Measurements from ENCODE around the gene SKIC8.

- no peak for TF ChIP-seq CTCF (IDR thresholded peaks at IDR 0.05; ENCODE audit: low read length)
- no peak for TF ChIP-seq EZH2 (IDR thresholded peaks at IDR 0.05; ENCODE audit: borderline replicate concordance, low read length)
Measured at GRCh38 chr15:78322724-78323521, 23.5 kb upstream of the SKIC8 start.

All from OCI-LY1 (cell line).